HG03521 (cell line): ENCODE measurements around the gene CYB5R2.

Source experiments
- ATAC-seq: cut with Tn5 transposase; IDR thresholded peaks from one replicate; pipeline ENCODE4 v1.9.1; 2021; ENCODE audit warnings: mild to moderate bottlenecking, moderate library complexity; ENCODE audit not compliant: unreplicated experiment

The CYB5R2 gene

GRCh38 chr11:7672960-7673723 is at the start of gene CYB5R2:
TSS of gene CYB5R2 (minus strand) at chr11:7673500. CDS start at chr11:7672825, 675 bp downstream.
- ATAC-seq, result no peak

GRCh38 chr11:7714786-7715185 is 41.5 kb upstream of the CYB5R2 start:
- no peak for ATAC-seq

- no peak for ATAC-seq
Observed at GRCh38 chr11:7706377-7706776, 33.1 kb upstream of the CYB5R2 start, which contains the start of gene OVCH2. TSS of gene OVCH2 (minus strand) at chr11:7706477. CDS start at chr11:7706394, 83 bp downstream.

- no peak for ATAC-seq
Observed at GRCh38 chr11:7703740-7704139, 30.4 kb upstream of the CYB5R2 start.

- no peak for ATAC-seq
Observed at GRCh38 chr11:7696424-7696823, 23.1 kb upstream of the CYB5R2 start.

GRCh38 chr11:7694235-7694634 is 20.9 kb upstream of the CYB5R2 start:
- no peak for ATAC-seq

- ATAC-seq, result no peak
Observed at GRCh38 chr11:7692426-7692825, 19.1 kb upstream of the CYB5R2 start.

GRCh38 chr11:7691759-7692350 is 18.6 kb upstream of the CYB5R2 start:
- ATAC-seq, result no peak

- ATAC-seq, result no peak
Observed at GRCh38 chr11:7690648-7691047, 17.3 kb upstream of the CYB5R2 start.

- no peak for ATAC-seq
Observed at GRCh38 chr11:7689239-7689638, 15.9 kb upstream of the CYB5R2 start.

- no peak for ATAC-seq
Observed at GRCh38 chr11:7688238-7688826, 15.0 kb upstream of the CYB5R2 start.

GRCh38 chr11:7687386-7687785 is 14.1 kb upstream of the CYB5R2 start:
- no peak for ATAC-seq

GRCh38 chr11:7686761-7687160 is 13.5 kb upstream of the CYB5R2 start:
- no peak for ATAC-seq

- no peak for ATAC-seq
Observed at GRCh38 chr11:7683571-7683970, 10.3 kb upstream of the CYB5R2 start.

GRCh38 chr11:7677796-7678201 is 4.5 kb upstream of the CYB5R2 start:
- no peak for ATAC-seq

GRCh38 chr11:7677071-7677470 is 3.8 kb upstream of the CYB5R2 start:
- ATAC-seq, result no peak

GRCh38 chr11:7675631-7676030 is 2.3 kb upstream of the CYB5R2 start:
- ATAC-seq, result no peak

- no peak for ATAC-seq
Observed at GRCh38 chr11:7673724-7674434, 579 bp upstream of the CYB5R2 start.

GRCh38 chr11:7672276-7672959 is 882 bp downstream of the CYB5R2 start:
- no peak for ATAC-seq

- ATAC-seq, result peak; percentile 35
Observed at GRCh38 chr11:7671347-7672215, 1.7 kb downstream of the CYB5R2 start.
